Femur (tissue), 1 donor: ENCODE measurements around the gene CHI3L1.
"Not testable (repeated sequence)": the region's sequence is repeated elsewhere in the genome, so short reads cannot be mapped to it uniquely, and the experiment has no call there.

Experiments
- DNase-seq: peaks from one replicate; pipeline ENCODE4 v3.0.0-alpha.2; 2017

CHI3L1 gene

DNA sequence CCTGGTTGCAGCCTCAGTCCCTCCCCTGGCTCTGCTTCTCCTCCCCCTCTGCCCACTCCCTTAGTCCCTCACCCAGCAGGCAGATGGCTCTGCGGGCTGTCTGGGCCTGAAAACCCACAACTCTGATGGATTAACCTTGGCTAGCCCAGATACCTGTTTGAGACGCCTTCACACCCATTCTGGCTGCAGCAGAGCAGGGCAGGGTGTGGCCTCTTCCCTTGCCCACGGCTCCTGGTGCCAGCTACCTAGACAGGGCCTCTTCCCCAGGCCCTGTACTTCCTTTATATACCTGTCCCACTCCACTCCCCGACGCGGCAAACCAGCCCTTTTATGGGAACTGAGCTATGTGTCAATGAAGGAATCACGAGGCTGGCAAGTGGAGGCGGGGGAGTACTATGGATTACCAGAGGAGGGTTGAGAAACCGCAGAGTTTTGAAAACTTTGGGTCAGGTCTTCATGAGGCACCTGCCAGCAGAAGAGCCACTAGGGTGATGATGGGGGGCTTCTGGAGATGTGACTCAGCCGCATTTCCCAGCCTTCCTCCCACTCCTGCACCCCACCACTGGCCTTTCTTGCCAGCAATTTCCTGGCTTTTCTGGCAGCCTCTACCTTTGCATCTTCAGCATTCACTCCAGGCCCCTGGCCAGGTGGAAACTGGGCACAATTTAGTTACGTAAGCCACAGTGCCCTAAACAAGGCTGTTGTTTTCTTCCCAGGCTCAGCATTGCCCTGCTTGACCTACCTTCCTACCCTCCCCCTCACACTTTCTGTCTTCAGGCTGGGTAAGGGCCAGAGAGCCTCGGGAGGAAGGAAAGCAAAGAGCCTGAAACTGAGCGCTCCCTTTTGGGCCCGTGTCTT, at the start of gene CHI3L1:
TSS of gene CHI3L1 (minus strand) at position 259 of the 858 bp plus-strand sequence. CDS start at position 178, 81 bp downstream.
- no peak for DNase-seq

DNA sequence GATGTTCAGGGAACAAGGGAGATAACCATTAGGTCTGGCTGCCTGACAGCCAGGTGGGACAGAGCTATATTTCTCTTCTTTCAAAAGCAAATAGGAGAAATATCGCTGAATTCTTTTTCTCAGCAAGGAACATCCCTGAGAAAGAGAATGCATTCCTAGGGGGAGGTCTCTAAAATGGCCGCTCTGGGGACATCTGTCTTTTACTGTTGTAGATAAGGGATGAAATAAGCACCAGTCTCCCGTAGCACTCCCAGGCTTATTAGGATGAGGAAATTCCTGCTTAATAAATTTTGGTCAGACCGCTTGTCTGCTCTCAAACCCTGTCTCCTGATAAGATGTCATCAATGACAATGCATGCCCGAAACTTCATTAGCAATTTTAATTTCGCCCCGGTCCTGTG, 48.4 kb upstream of the CHI3L1 start:
- DNase-seq = not testable (repeated sequence)

DNA sequence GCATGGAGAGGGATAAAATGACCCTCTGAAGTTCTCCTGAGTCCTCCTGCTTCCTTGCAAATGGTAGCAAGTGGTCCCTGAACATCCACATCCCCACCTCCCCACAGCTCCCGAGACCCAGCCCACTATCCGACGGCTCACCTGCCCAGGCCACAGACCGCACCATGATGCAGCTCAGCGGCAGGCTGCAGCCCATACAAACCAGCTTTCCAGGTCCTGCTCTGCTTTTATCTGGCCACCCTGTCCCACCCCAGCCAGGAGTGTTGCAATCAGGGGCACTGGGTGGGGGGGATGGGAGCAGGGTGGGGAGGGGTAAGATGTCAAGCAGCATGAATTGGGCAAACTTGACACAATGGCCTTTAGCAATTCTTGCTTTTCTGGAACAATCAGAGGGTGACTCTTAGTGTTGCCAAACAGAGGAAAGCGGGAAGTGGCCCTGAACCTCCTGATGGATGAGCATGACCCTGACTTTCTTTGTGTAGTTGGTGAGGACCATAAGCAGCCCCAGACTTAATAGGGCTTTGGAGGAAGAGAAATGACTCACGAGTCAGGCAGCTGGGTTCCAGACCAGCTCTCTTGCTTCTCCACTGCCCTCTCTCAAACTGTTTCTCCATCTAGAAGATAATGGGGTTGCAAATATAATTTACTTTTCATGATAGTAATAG, 43.1 kb upstream of the CHI3L1 start, which contains the start of gene CHIT1:
TSS of gene CHIT1 (minus strand) at position 203 of the 665 bp plus-strand sequence. CDS start at position 166, 37 bp downstream.
- DNase-seq = no peak

GRCh38 chr1:203228670-203229069, 42.2 kb upstream of the CHI3L1 start:
- no peak for DNase-seq

- DNase-seq = no peak
Observed at GRCh38 chr1:203227371-203228083, 41.0 kb upstream of the CHI3L1 start.

DNA sequence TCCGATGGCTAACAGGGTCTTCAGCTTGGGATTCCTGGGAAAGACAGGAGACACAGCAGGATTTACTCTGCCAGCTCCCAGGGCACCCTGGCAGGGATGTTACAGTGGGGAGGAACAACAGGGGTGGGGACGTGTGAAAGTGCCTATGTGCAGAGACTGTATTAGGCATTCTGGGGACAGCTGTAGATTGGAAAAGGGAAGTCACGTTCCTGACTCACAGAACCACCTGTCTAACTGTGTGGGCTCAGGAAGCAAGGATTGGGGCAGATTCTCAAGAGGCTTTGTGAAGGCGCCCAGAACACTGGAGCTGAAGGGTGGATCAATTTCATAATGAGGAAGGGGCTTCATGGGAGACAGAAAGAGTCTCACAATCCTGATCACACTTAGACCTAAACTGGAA, 38.6 kb upstream of the CHI3L1 start:
- DNase-seq = no peak

DNA sequence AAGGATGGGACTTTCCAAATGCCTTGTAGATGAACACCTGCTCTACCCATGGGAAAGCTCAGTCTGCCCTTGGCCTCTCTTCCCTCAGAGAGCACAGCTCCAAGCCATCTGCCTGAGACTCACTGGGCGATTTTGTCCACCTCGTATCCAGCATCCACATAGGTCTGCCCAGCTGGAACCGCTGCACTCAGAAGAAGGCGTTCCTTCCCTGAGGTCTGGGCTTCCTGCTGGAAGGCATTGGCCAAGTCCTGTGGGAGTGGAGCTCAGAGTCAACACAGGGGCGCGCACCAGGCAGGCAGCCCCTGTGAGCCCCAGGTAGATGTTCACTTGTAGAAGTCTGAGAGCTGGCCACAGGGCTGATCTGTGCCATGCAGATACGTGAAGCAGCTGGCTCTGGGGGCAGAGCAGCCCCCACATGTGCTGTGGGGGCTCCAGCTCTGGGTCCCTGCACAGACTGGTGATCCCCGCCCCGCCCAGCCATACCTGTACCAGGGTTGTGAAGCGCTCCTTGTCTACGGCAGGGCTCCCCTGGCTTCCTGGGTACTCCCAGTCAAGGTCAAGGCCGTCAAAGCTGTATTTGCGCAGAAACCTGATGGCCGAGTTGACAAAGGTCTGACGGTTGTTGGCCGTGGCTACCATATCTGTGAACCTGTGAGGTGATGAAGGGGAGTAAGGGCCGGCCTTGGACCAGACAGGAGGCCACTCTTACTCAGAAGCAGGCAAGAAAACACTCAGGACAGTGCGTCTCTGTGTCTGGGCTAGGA, 36.7 kb upstream of the CHI3L1 start:
- no peak for DNase-seq

- no peak for DNase-seq
Observed at GRCh38 chr1:203219934-203220333, 33.4 kb upstream of the CHI3L1 start.

- no peak for DNase-seq
Observed at GRCh38 chr1:203219171-203219570, 32.7 kb upstream of the CHI3L1 start.

GRCh38 chr1:203217668-203218067, 31.2 kb upstream of the CHI3L1 start:
- DNase-seq = no peak

DNA sequence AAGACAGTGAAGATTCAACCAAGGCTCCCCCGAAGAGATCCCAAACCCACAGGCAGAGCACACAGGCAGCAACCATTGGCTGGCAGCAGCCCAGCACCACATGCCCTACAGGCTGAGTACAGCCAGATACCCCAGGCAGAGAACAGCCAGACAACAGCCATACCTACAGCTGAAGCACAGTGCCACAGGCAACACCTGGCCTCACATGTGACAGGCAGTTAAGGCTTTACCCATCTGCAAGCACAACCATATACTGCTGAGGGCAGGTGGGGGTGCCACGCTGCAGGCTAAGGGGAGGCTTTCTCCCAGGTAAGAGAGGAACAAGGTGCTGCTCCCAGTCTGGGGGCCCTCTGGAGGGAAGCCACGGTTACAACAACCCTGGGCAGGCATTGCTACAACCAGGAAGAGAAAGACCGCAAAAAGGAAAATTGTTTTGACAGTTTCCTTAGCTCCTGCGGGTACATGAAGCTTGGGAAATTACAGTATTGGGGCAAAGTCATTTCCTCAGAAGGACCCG, 30.7 kb upstream of the CHI3L1 start:
- no peak for DNase-seq

DNA sequence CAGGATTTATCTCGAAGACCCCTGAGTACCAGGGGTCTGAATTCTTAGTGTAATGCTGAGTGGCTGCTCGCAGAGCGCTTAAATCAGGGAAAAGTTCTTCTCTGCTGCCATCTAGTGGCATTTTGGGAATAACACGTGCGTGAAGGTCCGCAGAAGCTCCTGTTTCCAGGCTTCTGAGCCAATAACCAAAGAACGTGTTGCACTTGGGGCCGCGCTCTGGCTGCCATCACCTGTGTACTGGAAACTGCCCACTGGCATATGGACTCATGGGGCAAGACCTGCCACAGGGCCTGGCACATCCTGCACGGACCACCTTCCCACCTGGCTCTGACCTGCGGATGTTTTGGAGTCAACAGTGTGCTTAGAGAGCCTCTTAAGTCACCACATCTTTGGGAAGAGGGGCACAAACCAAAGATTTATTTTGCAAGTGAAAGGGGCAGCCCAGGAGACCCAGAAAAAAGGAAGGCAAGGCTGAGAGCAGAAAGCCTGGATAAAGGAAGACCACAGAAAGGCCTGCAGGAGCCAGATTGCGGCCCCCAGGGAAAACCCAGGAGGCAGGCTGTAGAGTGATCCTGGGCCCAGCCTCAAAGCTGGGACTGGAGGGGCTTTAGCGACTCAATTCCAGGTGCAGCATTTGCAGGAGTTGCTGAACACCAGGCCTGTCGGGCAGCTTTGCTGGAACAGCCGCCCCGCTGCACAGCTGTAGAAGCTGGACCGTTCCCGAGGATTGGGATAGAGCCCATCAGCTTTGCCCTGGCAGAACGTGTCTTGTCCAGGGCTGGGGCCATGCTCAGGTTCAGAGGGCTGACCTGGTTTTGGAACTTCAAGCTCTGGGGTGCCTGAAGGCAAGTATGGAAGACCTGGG, 30.0 kb upstream of the CHI3L1 start:
- DNase-seq = peak; percentile 74

- no peak for DNase-seq
Observed at GRCh38 chr1:203215573-203215972, 29.1 kb upstream of the CHI3L1 start.

DNA sequence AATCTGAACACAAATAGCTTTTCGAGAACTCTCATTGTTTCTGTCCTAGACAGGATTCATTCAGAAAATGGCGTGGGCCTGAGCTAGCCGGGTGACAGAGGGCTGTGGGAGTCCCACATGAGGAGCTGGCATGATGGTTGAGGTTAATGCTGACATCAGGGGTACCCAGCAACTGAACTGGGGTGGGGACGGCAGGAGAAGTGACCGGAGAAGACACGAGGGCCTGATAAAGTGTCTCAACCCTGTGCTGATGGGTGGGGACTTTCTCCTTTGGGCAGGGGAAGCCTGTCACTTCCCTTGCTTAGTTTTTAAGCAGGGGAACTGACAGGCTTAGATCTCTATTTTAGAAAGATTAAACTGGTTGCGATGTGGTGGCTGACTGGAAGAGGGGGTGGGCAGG, 28.4 kb upstream of the CHI3L1 start:
- DNase-seq = no peak

GRCh38 chr1:203213126-203213525, 26.6 kb upstream of the CHI3L1 start:
- DNase-seq = no peak

DNA sequence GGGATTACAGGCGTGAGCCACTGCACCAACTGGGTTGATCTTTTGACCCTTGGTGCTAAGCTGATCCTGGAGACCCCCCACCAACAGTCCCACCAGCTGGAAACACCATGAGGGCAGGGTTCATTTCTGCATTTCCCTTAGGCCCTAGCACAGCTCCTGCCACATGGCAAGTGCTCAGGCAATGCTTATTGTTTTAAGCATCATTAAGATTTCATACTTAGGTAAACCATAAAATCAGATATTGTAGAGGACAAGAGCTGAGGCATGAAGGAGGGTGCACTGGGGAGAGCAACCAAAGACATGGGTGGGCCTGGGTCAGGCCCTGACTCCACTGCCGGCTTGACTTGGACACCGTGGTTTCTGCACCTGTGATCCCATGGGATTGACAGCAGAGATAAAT, 25.3 kb upstream of the CHI3L1 start:
- no peak for DNase-seq

GRCh38 chr1:203210988-203211387, 24.5 kb upstream of the CHI3L1 start:
- DNase-seq = no peak

DNA sequence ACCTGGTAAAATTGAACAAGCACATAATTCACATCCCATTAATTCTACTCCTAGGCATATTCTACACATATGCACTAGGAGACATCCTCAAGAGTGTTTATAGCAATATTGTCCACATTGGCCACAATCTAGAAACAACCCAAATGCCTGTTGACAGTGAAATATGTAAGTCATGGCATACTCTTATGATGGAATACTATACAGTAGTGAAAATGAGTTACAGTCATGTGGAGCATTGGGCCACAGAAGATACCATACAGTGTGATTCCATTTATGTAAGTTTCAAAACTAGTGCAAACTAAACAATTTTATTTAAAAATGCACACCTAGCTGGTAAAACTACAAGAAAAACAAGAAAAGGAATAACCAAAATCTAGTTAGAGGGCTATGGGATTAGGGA, 23.8 kb upstream of the CHI3L1 start:
- no peak for DNase-seq

GRCh38 chr1:203208181-203208580, 21.7 kb upstream of the CHI3L1 start:
- no peak for DNase-seq

GRCh38 chr1:203207751-203208150, 21.2 kb upstream of the CHI3L1 start:
- no peak for DNase-seq

DNA sequence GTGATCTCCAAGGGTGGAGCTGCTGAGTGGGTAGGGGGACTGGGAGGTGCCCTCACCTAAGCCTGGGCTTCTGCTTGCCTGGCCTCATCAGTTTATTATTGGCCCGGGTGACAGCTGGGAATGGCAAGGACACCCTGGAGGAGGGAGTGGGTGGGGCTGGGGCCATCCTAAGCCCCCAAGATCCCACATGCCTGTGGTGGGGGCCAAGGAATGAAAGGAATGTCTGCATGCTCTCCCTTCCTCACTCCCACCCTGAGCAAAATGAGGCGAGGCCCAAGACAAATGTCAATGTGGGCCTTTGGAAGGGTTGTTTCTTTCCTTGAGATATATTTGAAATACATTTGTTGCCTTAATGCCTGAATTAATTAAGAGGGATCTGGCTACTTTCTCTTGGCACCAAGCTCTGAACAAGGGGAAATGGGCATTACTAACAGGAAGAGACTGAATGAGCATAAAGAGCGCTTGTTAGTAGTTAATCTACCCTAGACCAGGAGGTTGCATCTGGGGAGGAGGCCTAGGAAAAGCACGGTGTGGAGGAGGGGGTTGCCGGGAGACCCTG, 19.7 kb upstream of the CHI3L1 start:
- DNase-seq = peak; percentile 59
